Measurements from ENCODE around the gene KRTAP12-2.
"Not testable (repeated sequence)": the region's sequence is repeated elsewhere in the genome, so short reads cannot be mapped to it uniquely, and the experiment has no call there.

The KRTAP12-2 gene

DNA sequence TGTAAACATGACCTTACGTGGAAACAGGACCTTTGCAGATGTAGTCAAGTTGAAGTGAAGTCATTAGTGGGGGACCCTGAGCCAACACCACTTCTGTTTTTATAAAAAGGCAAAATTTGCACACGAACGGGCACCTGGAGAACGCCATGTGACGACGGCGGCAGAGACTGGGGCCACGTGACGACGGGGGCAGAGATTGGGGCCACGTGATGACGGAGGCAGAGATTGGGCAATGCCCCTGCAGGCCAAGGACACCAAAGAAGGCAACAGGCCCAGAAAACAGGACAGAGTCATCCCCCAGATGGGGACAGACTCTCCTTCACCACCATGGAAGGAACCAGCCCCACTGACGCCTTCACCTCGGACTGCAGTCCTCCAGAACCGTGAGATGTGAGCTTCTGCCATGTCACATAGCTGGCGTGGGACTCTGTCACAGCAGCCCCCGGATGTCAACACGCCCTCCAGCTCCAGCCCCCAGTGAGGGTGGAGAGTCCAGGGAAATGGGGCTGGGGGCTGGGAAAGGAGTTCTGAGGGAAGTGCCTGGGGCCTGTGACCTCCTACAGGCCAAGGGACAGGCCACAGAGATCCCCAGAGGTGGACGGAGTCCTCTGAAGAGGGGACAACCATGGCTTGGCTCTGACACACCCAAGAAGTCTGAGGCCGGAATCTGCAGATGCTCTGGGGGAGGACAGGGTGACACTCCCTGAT, 16.3 kb downstream of the KRTAP12-2 start:
- no peak for DNase-seq (ENCODE audit: low read depth, low spot score)

DNA sequence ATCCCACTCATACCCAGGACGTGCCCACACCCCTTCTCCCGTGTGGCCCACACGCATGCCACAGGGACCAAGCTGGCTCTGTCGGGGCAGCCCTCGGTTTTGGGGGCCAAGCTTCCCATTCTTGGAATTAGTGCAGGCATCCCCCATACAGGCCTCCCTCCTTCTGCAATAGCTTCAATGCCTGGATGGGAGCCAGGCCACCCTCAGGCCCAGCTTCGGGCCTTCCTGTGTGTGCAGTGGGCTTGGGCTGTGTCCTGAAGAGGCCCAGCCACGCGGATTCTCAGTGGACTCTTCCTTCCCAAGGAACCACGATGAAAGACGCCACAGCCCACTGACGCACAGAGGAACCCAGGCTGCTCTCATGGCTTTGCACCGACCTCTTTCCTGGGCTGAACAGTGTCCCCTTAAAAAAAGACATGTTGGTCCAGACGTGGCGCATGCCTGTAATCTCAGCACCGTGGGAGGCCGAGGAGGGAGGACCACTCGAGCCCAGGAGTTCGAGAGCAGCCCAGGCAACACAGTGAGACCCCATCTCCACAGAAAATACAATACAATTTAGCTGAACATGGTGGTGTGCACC, 17.1 kb downstream of the KRTAP12-2 start:
- DNase-seq (ENCODE audit: low read depth, low spot score) = no peak

DNA sequence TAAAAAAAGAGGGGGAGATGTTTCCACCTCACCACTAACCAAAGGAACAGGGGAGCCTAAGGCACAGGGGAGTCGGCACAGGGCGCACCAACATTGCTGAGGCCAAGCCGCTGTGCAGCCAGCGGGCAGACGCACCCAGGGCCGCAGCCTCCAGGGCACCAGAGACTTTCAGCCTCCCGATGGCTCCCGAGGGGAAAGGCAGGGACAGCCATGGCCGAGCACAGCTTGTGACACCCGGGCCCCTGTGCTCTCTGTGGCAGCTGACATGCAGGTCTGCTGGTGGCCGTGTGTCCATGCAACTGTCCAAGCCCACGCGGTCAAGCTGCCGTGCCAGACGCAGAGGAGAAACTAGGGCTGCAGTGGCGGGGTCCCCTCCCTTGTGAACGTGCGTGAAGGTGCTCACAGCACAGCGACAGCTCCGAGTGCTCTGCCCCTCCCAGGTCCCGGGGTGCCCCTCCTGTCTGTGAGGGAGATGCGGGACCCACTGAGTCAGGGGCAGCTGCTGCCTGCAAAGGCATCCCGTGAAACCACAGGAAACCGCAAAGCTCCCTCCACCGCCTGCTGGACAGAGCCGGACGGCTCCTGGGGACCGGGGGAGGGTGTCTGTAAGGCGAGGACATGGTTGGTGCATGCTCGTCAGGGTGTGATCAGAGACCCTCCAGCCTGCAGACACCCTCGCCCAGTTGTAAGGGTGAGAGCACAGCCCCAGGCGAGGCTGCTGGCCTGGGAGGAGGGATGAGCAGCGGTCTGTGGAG, 18.0 kb downstream of the KRTAP12-2 start:
- DNase-seq (ENCODE audit: low read depth, low spot score) = no peak

DNA sequence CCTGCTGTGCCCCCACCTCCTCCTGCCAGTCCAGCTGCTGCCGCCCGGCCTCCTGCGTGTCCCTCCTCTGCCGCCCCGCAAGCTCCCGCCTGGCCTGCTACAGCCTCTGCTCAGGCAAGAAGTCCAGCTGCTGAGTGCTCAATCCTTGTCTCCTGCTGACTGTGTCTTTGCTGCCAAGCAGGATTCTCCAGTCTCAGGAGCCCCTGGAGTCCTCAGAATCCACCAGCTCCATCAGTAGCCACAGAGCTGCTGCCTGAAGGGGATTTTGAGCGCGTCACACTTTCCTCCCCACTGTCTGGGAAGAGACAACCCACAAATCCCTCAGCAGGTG, 19.5 kb downstream of the KRTAP12-2 start:
- DNase-seq (ENCODE audit: low read depth, low spot score) = no peak

DNA sequence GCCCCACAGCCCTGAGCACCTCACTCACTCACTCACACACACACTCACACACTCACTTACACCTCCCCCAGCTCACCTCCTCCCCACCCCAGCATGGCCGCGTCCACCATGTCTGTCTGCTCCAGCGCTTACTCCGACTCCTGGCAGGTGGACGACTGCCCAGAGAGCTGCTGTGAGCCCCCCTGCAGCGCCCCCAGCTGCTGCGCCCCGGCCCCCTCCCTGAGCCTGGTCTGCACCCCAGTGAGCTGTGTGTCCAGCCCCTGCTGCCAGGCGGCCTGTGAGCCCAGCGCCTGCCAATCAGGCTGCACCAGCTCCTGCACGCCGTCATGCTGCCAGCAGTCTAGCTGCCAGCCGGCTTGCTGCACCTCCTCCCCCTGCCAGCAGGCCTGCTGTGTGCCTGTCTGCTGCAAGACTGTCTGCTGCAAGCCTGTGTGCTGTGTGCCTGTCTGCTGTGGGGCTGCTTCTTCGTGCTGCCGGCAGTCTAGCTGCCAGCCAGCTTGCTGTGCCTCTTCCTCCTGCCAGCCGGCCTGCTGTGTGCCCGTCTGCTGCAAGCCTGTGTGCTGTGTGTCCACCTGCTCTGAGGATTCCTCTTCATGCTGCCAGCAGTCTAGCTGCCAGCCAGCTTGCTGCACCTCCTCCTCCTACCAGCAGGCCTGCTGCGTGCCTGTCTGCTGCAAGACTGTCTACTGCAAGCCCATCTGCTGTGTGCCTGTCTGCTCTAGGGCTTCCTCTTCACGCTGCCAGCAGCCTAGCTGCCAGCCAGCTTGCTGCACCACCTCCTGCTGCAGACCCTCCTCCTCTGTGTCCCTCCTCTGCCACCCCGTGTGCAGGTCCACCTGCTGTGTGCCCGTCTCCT, 20.1 kb downstream of the KRTAP12-2 start, which contains the start of gene KRTAP10-11:
Gene KRTAP10-11 (plus strand): TSS at position 49 of the 856 bp plus-strand sequence. CDS start 45 bp downstream, at position 94.
- not testable (repeated sequence) for DNase-seq (ENCODE audit: low read depth, low spot score)

DNA sequence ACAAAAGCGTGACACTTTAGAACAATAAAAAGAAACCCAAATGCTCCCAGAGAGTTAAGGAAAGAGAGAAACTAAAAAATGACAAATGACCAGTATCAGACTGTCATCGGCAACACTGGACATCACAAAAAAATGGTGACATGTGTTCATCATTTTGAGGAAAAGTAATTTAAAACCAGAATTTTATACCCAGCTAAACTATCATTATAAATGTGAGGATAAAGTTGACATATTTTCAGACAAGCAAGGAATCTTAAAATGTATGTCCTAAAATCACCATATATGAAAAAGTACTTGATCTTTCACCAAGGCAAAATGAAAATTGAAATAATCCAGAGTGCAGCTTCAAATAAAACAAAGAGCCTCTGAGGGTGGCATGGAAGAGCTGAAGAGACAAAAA, 21.8 kb downstream of the KRTAP12-2 start:
- DNase-seq (ENCODE audit: low read depth, low spot score) = no peak

DNA sequence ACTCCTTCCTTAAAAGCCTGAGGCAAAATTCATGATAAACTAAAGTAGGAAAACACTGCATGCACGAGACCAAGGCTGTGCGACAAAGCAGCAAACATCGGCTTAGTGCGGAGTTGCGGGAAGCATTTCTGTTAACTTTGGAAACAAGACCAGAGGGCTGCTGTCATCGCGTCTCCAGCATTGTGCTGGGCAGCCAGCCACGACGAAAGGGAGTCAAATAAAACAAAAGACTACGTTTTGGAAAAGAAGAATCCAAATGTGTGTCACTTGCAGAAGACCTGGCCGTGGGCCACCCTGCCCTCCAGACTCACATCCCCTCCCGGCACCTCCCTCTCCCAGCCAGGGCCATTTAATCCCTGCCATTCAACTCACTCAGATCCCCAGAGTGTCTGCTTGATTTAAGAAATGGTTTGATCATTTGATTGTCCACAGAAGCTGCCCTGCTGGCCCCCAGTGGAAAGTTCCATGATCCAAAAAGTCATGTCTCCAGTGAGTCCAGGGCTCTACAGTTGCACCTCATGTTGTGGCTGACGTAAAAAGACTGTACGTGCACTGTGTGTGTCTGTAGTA, 22.9 kb downstream of the KRTAP12-2 start:
- no peak for DNase-seq (ENCODE audit: low read depth, low spot score)

DNA sequence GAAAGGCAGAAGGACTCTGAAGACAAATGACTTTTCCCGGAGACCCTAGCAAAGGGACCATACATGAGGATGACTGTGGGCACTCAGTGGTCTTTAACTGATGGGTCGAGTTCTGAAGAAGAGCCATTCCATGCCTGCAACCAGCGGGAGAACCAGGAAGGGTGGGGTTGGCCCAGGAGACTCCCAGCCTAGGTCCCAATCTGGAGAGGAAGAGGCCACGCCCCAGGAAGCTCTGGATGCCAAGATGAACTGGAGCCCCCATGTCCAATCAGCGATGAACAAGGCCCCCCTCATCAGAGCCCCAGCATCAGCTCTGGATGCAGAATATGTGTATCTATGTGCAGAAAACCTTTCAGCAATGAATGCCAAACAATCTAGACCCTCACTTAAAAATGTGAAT, 26.0 kb downstream of the KRTAP12-2 start:
- no peak for DNase-seq (ENCODE audit: low read depth, low spot score)

DNA sequence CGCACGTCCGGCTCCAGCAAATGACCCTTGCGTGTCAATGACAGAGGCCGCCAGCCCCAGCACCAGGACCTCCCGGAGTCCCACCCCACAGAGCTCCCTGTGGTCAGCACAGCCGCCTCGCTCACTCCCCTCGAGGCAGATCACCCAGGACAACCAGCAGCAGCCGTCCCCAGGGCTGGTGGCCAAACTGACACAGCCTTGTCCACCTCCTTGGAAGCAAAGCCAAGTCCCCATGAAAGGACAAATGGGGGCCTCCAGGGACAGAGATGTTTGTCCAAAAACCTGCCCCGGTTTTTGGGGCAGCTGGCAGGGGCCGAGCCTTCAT, 27.4 kb downstream of the KRTAP12-2 start:
- no peak for DNase-seq (ENCODE audit: low read depth, low spot score)

DNA sequence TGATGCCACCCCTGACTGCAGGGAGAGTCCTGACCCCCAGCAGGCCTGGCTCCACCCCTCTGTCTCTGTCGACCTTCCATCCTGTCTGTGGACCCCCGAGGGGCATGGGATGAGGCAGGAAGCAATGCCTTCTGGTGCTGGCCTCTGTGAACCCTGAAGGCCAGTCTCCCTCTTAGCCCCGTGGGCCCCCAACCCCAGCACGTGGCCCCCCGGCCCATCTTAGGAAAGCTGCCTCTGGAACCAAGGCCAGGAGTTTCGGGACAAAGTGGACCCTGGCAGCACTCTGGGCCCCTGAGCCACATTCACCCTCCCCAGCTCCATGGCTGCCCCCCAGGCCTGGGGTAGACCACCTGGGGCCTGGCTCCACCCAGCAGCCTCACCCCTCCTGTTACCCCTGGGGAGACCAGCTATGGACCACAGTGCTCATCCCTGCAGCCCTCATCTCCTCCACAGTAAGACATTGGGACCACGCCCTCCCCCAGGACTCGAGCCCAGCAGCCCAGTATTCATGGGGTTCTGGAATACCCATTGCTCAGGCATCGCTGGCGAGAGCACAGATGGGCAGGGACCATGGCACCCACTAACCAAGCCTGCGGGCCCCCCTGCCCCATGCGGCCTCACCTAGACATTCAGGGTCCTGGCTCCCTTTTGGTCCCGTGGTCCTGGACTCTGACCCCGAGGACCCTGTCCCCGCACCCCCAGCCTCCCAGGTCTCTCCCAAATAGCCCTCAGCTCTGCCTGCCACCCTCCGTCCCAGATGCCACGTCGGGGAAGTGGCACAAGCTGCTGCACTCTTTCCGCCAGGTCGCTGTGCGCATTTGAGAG, 28.0 kb downstream of the KRTAP12-2 start:
- DNase-seq (ENCODE audit: low read depth, low spot score) = not testable (repeated sequence)

DNA sequence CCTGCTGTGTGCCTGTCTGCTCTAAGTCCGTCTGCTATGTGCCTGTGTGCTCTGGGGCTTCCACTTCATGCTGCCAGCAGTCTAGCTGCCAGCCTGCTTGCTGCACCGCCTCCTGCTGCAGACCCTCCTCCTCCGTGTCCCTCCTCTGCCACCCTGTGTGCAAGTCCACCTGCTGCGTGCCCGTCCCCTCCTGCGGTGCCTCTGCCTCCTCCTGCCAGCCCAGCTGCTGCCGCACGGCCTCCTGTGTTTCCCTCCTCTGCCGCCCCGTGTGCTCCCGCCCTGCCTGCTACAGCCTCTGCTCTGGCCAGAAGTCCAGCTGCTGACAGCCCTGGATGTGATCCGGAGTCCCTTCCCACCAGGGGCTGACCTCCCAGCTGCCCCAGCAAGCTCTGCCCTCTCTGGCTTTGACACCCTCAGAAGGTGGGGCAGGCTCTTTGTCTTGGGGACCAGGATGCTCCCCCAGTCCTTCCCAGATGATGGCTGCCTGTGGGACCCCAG, 28.8 kb downstream of the KRTAP12-2 start:
- not testable (repeated sequence) for DNase-seq (ENCODE audit: low read depth, low spot score)

DNA sequence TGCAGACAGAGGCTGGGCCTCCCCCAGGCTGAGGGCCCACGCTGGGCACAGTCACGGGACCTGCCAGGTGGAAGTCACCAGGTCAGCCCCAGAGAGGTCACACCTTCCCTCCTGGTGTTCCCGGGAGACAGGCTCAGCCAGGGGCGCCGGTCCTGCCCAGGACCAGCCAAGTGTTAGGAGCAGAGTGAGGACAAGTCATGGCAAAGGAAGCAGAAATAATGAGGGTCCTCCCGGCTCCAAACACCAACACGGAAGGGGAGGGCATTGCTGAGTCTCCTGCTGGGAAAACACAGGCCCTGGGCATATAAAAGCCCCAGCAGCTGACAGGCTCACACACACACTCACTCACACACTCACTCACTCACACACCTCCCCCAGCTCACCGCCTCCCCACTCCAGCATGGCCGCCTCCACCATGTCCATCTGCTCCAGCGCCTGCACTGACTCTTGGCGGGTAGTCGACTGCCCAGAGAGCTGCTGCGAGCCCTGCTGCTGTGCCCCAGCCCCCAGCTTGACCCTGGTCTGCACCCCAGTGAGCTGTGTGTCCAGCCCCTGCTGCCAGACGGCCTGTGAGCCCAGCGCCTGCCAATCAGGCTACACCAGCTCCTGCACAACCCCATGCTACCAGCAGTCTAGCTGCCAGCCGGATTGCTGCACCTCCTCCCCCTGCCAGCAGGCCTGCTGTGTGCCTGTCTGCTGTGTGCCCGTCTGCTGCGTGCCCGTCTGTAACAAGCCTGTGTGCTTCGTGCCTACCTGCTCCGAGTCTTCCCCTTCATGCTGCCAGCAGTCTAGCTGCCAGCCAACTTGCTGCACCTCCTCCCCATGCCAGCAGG, 29.5 kb downstream of the KRTAP12-2 start, which contains the start of gene KRTAP10-10:
Gene KRTAP10-10 (plus strand): TSS at position 339 of the 833 bp plus-strand sequence. CDS start 62 bp downstream, at position 401.
- no peak for DNase-seq (ENCODE audit: low read depth, low spot score)

DNA sequence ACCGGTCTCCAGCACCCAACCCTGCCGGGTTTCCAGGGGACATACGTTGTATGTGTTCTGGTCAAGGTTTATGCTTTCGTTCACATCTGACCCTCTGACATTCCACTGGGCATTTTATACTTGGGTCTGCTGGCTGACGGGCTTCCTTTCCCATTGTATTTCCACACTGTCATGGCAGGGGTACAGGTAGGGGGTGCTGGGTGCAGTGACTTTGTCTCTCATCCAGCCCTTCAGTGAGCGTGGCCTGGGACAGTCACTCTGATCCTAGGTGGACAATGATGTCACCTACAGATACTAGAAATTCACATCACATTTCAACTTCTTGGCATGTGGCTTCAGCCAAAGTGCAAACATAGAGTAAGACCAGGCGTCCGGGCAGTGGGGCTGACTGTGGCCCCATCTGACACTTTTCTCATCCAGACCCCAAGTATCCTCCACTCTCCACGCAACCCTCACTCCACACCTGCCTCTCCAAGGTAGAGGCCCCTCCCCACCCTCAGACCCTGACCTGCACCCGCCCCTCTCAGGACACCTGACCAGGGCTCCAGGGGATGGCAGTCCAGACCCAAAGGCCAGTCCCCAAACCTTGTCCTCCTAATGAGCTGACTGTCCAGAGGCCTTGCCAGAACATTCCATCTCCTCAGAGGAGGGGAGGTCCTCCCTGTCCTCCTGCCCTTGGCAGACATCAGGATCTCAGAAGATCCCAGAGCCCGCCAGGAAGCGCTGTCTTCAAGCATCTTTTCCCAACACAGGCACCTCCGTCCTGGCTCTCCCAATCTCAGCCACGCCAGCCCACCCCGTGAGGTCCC, 30.3 kb downstream of the KRTAP12-2 start:
- no peak for DNase-seq (ENCODE audit: low read depth, low spot score)

DNA sequence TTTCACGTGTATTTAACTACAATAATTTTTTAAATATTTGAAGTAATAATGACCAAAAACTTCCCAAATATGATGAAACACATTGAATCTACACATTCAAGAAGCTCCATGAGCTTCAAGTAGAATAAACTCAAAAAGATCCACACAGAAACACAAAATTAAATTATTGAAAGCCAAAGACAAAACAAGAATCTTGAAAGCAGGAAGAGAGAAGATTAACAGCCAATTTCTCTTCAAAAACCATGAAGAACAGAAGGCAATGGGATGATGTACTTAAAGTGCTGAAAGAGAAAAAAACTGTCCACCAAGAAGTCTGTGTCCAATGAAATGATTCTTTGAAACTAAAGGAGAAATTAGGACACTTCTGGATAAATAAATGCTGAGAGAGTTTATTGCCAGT, 34.7 kb downstream of the KRTAP12-2 start:
- DNase-seq (ENCODE audit: low read depth, low spot score) = no peak

DNA sequence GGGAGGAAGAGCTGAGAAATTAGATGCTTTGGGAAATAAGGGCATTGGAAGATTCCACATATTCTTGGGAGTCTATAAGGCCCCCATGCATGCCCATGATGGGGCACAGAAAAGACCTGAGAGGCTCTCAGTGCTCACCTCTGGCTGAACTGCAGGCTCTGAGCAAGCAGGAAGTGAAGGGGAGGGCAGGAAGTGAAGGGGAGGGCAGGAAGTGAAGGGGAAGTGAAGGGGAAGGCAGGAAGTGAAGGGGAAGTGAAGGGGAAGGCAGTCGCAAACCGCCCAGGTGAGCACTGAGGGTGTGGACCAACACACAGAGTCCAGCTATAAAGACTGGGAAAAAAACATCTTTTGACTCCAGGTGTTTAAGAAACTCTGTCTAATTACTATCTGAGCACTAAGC, 36.3 kb downstream of the KRTAP12-2 start:
- DNase-seq (ENCODE audit: low read depth, low spot score) = no peak

DNA sequence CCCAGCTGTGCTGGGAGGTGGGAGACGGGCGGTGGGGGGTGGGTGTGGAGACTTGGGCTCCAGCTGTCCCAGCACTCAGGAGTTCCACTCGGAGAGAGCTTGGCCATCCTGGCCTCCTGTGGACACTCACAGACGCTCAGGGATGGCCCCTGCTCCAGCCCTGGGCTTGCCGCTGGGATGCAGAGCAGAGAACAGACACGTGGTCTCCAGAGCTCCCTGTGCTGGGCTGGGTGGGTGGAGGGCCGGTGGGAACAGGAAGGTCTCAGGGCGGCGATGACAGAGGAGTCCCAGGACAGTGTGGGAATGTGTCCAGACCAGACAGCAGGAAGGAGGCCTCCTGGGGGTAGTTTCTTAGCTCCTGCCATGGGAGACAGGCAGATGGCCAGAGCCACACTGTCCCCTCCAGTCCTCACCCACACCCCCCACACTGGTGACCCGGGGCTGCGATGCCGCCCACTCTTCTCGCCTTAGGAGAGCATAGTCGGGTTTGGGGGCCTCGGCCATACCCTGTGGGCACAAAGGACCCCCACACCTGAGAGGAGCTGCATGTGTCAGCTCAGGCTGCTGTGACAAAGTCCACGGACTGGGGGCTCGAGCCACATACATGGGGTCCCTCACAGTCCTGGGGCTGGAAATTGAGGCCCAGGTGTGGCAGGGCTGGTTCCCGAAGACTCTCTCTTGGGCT, 37.9 kb downstream of the KRTAP12-2 start:
- no peak for DNase-seq (ENCODE audit: low read depth, low spot score)

DNA sequence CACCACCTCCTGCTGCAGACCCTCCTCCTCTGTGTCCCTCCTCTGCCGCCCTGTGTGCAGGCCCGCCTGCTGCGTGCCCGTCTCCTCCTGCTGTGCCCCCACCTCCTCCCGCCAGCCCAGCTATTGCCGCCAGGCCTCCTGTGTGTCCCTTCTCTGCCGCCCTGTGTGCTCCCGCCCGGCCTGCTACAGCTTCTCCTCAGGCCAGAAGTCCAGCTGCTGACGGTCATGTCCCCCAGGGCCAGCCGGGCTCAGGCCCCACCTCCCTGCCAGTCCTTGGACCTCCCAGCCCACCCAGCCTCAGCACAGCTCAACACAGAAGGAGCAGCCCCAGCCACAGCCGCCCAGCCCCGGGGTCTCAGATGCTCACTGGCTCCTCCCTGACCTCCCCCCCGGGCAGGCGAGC, 38.9 kb downstream of the KRTAP12-2 start:
- DNase-seq (ENCODE audit: low read depth, low spot score) = not testable (repeated sequence)

DNA sequence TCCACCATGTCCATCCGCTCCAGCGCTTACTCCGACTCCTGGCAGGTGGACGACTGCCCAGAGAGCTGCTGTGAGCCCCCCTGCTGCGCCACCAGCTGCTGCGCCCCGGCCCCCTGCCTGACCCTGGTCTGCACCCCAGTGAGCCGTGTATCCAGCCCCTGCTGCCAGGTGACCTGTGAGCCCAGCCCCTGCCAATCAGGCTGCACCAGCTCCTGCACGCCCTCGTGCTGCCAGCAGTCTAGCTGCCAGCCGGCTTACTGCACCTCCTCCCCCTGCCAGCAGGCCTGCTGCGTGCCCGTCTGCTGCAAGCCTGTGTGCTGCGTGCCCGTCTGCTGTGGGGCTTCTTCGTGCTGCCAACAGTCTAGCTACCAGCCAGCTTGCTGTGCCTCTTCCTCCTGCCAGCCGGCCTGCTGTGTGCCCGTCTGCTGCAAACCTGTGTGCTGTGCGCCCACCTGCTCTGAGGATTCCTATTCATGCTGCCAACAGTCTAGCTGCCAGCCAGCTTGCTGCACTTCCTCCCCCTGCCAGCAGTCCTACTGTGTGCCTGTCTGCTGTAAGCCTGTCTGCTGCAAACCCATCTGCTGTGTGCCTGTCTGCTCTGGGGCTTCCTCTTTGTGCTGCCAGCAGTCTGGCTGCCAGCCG, 39.4 kb downstream of the KRTAP12-2 start:
- DNase-seq (ENCODE audit: low read depth, low spot score) = not testable (repeated sequence)

Measured in activated CD4-positive, CD25-positive, alpha-beta regulatory T cell treated with anti-CD3 and anti-CD28 coated beads, Interleukin-2, amount 50 U/mL, for 16 hours (primary cell).